Common myeloid progenitor, CD34-positive (primary cell): ENCODE measurements around the gene KRTAP6-1. TPM values are rescaled to one million over a fixed set of nuclear protein-coding genes. Genes with fewer than 3 reads are reported as not detected.

ENCODE experiments used
- CTCF ChIA-PET: fragments of 350-600 bp; sonication (Branson Sonifier 250); formaldehyde crosslinking; loops from one replicate; lab custom pipeline; 2021; ENCODE audit warnings: antibody characterized with exemption; lab: Charles Lee
- POLR2A ChIA-PET: fragments of 350-600 bp; sonication (Branson Sonifier 250); formaldehyde crosslinking; loops from one replicate; lab custom pipeline; 2021; ENCODE audit warnings: antibody characterized with exemption; lab: Charles Lee
- DNase-seq, 3 donors: peaks; one replicate each; pipeline versions ENCODE4 v3.0.0 to v3.0.0-alpha.2; 2013
- H3K27ac ChIP-seq, 2 experiments: 1 replicate in 1 of 2; 2 replicates in 1 of 2; pipeline ENCODE4 v1.7.0; 2013; ENCODE audit warnings: inconsistent platforms in 2 of 2, low read length in 2 of 2, mild to moderate bottlenecking in 2 of 2, low read depth in 1 of 2, moderate library complexity in 1 of 2; ENCODE audit not compliant: severe bottlenecking in 2 of 2, insufficient read depth in 1 of 2, poor library complexity in 1 of 2
- H3K27me3 ChIP-seq, 5 experiments: replicated peaks in 2 of 5; 1 replicate in 3 of 5; 2 replicates in 2 of 5; pipeline versions ENCODE4 v1.6.1 to v1.7.0; 2013; ENCODE audit warnings: low read length in 4 of 5, mild to moderate bottlenecking in 2 of 5, moderate library complexity in 2 of 5, inconsistent platforms in 1 of 5; ENCODE audit not compliant: insufficient read depth in 5 of 5, control insufficient read depth in 4 of 5
- H3K36me3 ChIP-seq, 4 experiments: 1 replicate in 2 of 4; 2 replicates in 2 of 4; pipeline versions ENCODE4 v1.6.1 to v1.7.0; 2013; ENCODE audit warnings: low read length in 3 of 4, control low read depth in 1 of 4, mild to moderate bottlenecking in 1 of 4; ENCODE audit not compliant: control insufficient read depth in 4 of 4, insufficient read depth in 4 of 4
- H3K4me1 ChIP-seq, 4 experiments: 1 replicate in 3 of 4; 2 replicates in 1 of 4; pipeline versions ENCODE4 v1.6.1 to v1.7.1; 2013; ENCODE audit warnings: low read length in 3 of 4, mild to moderate bottlenecking in 3 of 4, control low read depth in 1 of 4, inconsistent platforms in 1 of 4, moderate library complexity in 1 of 4; ENCODE audit not compliant: control insufficient read depth in 4 of 4, insufficient read depth in 4 of 4; ENCODE audit errors: control extremely low read depth in 1 of 4
- H3K4me3 ChIP-seq, 7 experiments: 1 replicate in 4 of 7; 2 replicates in 3 of 7; pipeline versions ENCODE4 v1.5.1 to v1.7.0; 2013; ENCODE audit warnings: mild to moderate bottlenecking in 7 of 7, low read length in 6 of 7, moderate library complexity in 6 of 7, inconsistent platforms in 2 of 7, low read depth in 2 of 7, control low read depth in 1 of 7; ENCODE audit not compliant: insufficient read depth in 4 of 7, control insufficient read depth in 1 of 7; ENCODE audit errors: extremely low read depth in 1 of 7
- H3K9me3 ChIP-seq, 5 experiments: 1 replicate in 4 of 5; 2 replicates in 1 of 5; pipeline versions ENCODE4 v1.6.1 to v1.7.1; 2013; ENCODE audit warnings: low read length in 4 of 5, mild to moderate bottlenecking in 2 of 5, inconsistent platforms in 1 of 5, low read depth in 1 of 5, moderate library complexity in 1 of 5; ENCODE audit not compliant: control insufficient read depth in 4 of 5, insufficient read depth in 2 of 5; ENCODE audit errors: control extremely low read depth in 1 of 5
- WGBS: methylation state at CpG from one replicate; pipeline ENCODE4 v1.1.5; 2013; ENCODE audit not compliant: insufficient coverage; 5-methylcytosine and 5-hydroxymethylcytosine counted together
- polyA plus RNA-seq: library from polyadenylated mRNA; unstranded; fragments of 120-200 nt; gene quantifications from one replicate; pipeline ENCODE4 v1.2.1, GENCODE V29; 2013

KRTAP6-1 gene, protein sequence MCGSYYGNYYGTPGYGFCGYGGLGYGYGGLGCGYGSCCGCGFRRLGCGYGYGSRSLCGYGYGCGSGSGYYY
- not detected for polyA plus RNA-seq

GRCh38 chr21:30613836-30614235, at the start of gene KRTAP6-1:
TSS of gene KRTAP6-1 (minus strand) at chr21:30613930. CDS start at chr21:30613904, 26 bp downstream.
- ChIA-PET POLR2A (interaction anchor here (0.6 kb wide), 1 partner anchor 165 kb away, joined by 5 read pairs; no protein-coding TSS in a partner anchor), CTCF (no interaction called here)
- Histone ChIP-seq H3K4me3 (no peak within 1 kb of the TSS), H3K27me3 (no peaks in the 10 kb centered on the region), H3K9me3 (no peaks in the 10 kb centered on the region), H3K27ac (no peak within 1 kb of the TSS), H3K4me1 (no peaks in the 10 kb centered on the region), H3K36me3 (no peaks in the 10 kb centered on the region)
- WGBS: 80% methylated on average over 1 of the region's 2 CpGs
- DNase-seq: no peak

- ChIA-PET CTCF (no interaction called here), POLR2A (no interaction called here)
- H3K4me3 ChIP-seq: no peak overlapping the region
These were observed 39.2 kb upstream of the KRTAP6-1 start for GRCh38 chr21:30652891-30653290.

GRCh38 chr21:30646904-30647414, 33.2 kb upstream of the KRTAP6-1 start:
- no peak for DNase-seq
- H3K36me3 ChIP-seq: no peaks in the 10 kb centered on the region
- peaks cover 0 to under 1% (median 0%) of the 10 kb centered on the region in 5 experiments for H3K9me3 ChIP-seq
- no peak overlapping the region for H3K4me3 ChIP-seq
- WGBS: no CpG with 5 or more reads among the region's 1 CpG
- no peak overlapping the region for H3K27ac ChIP-seq
- no peaks in the 10 kb centered on the region for H3K27me3 ChIP-seq
- H3K4me1 ChIP-seq: no peaks in the 10 kb centered on the region
- CTCF ChIA-PET: no interaction called here
- POLR2A ChIA-PET: no interaction called here

More at GRCh38 chr21:30652891-30653290, 39.2 kb upstream of the KRTAP6-1 start:
- no peaks in the 10 kb centered on the region for H3K4me1 ChIP-seq
- no peak overlapping the region for H3K27ac ChIP-seq
- no peaks in the 10 kb centered on the region for H3K27me3 ChIP-seq
- H3K9me3 ChIP-seq: no peaks in the 10 kb centered on the region
- H3K36me3 ChIP-seq: no peaks in the 10 kb centered on the region
- no peak for DNase-seq

DNA sequence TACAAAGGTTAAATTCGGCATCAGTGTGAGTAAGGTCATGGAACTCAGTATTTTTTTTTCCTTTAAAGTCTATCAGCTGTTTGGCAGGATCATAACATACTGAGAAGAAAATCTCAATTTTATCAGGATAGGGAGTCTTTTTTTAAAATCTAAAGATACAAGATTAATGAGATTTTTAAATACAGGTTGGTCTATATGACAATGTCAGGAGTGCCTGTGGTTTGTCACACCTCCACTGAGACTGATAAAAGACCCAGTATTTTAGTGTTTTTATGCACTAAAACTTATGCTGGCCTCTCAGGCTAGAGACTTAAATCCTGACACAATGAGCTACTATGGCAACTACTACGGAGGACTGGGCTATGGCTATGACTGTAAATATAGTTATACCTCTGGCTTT, 28.8 kb upstream of the KRTAP6-1 start, which contains the start of gene KRTAP20-3:
KRTAP20-3 (plus strand) TSS at position 301 of the 400 bp plus-strand sequence.
- no peaks in the 10 kb centered on the region for H3K27me3 ChIP-seq
- peaks cover 0 to 3% (median 0%) of the 10 kb centered on the region in 5 experiments for H3K9me3 ChIP-seq
- no peaks in the 10 kb centered on the region for H3K4me1 ChIP-seq
- no peaks in the 10 kb centered on the region for H3K36me3 ChIP-seq
- no peak within 1 kb of the TSS for H3K27ac ChIP-seq
- WGBS: 100% methylated on average over 1 of the region's 2 CpGs
- ChIA-PET POLR2A (no interaction called here), CTCF (no interaction called here)
- DNase-seq: no peak
- H3K4me3 ChIP-seq: no peak within 1 kb of the TSS

DNA sequence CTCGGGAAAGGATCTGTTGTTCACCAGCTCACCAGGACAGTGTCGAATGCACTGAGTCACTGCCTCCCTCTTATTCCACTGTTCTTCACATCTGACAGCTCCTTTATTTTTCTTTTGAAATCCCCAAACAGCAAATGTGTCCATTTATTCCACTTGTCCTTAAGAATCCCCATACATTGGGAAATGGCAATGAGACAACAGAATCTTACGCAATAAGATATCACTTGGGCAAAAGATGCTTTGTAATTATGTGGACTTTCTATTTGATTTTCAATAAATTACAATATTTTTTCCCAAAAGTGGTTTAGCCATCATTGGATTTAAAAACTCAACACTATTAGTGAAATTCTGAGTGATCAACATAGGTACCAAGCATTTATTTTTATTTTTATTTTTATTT, 25.0 kb upstream of the KRTAP6-1 start:
- H3K9me3 ChIP-seq: peaks cover 0 to 3% (median 0%) of the 10 kb centered on the region in 5 experiments
- WGBS: 89% methylated on average over 2 of the region's 3 CpGs
- no peak for DNase-seq
- H3K27ac ChIP-seq: no peak overlapping the region
- H3K27me3 ChIP-seq: no peaks in the 10 kb centered on the region
- no peaks in the 10 kb centered on the region for H3K4me1 ChIP-seq
- ChIA-PET POLR2A (no interaction called here), CTCF (no interaction called here)
- no peaks in the 10 kb centered on the region for H3K36me3 ChIP-seq
- H3K4me3 ChIP-seq: no peak overlapping the region

DNA sequence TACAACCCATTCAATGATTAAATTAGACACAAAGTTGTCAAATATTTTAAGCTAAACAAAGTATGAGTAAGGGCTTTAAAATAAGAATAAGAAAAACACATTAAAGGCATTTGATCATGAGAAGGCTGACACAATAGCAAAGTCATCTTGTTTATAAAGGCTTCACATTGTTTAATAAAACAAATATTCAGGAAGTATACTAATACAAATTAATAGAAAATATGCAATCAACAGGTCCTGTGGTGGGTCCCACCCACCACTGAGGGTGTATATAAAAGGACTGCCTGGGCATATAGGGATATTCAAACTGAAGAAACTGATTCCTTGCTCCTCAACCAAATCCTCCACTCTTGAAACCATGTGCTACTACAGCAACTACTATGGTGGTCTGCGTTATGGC, 21.2 kb upstream of the KRTAP6-1 start, which contains the start of gene KRTAP20-2:
KRTAP20-2 (plus strand) TSS at position 301 of the 400 bp plus-strand sequence; CDS start at position 359, 58 bp downstream.
- Histone ChIP-seq H3K9me3 (no peaks in the 10 kb centered on the region), H3K4me3 (no peak within 1 kb of the TSS), H3K27me3 (no peaks in the 10 kb centered on the region), H3K36me3 (no peaks in the 10 kb centered on the region), H3K4me1 (no peaks in the 10 kb centered on the region), H3K27ac (no peak within 1 kb of the TSS)
- no CpG with 5 or more reads among the region's 1 CpG for WGBS
- ChIA-PET POLR2A (no interaction called here), CTCF (no interaction called here)
- DNase-seq: no peak

DNA sequence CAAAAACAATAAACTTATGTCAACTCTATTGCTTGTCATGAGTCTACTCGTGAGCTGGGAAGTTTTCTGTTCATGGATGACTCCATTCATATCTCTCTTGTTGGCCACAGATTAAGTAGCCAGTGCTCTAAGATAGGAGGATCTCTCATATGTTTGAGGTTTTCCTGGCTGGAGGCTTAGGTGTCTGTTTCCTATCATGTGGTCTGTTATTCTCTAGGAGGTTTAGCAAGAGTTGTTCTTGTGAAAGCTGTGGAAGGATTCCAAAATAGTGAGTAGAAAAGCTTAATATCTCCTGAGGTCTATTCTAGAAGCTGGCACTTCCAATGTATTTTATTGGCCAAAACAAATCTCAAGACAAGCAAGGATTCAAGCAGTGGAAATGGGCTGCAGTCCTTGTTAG, 15.5 kb upstream of the KRTAP6-1 start:
- CTCF ChIA-PET: no interaction called here
- WGBS: 100% methylated on average over 1 of the region's 1 CpG
- no peak overlapping the region for H3K4me3 ChIP-seq
- H3K9me3 ChIP-seq: peaks cover 0 to 3% (median 1%) of the 10 kb centered on the region in 5 experiments
- no peak for DNase-seq
- no peaks in the 10 kb centered on the region for H3K27me3 ChIP-seq
- no peaks in the 10 kb centered on the region for H3K36me3 ChIP-seq
- no peak overlapping the region for H3K27ac ChIP-seq
- no peaks in the 10 kb centered on the region for H3K4me1 ChIP-seq
- POLR2A ChIA-PET: no interaction called here
